Measurements from ENCODE around the gene MPL.
"Not testable (repeated sequence)": the region's sequence is repeated elsewhere in the genome, so short reads cannot be mapped to it uniquely, and the experiment has no call there.

MPL gene

DNA sequence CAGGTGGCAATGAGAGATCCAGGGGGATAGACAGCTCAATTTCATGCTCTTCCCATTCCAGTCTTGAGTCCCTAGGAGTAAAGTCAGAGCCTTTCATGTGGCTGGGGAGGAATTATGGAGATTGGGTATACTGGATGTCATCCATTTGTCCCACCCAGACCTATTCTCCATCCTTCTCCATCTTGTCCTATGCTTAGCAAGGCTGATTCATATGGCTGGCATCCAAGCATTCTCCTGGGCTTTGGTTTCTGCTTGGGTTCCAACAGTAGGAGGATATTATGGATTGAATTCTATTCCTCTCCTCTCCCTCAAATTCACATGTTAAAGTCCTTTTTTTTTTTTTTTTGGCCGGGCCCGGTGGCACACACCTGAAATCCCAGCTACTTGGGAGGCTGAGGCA is 17.3 kb downstream of the MPL start:
- DNase-seq (ENCODE audit: low read depth in 2 of 2) = no peak

DNA sequence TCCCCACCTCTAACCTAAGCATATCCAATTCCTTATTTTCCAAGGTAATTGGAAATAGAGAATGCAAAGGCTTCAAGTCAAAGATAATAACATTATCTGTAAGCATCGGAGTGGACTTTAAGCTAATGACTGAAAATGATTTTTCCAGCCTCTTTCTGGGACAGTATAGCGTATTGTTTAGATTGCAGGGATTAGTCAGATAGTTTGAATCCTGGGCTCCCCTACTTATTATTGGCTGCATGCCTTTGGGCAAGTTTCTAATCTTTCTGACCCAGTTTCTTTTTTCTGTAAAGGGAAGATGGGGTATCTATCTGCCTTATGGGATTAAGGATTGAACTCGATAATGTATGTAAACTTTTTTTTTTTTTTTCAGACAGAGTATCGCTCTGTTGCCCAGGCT is 19.6 kb downstream of the MPL start:
- DNase-seq (ENCODE audit: low read depth in 2 of 2) = no peak

DNA sequence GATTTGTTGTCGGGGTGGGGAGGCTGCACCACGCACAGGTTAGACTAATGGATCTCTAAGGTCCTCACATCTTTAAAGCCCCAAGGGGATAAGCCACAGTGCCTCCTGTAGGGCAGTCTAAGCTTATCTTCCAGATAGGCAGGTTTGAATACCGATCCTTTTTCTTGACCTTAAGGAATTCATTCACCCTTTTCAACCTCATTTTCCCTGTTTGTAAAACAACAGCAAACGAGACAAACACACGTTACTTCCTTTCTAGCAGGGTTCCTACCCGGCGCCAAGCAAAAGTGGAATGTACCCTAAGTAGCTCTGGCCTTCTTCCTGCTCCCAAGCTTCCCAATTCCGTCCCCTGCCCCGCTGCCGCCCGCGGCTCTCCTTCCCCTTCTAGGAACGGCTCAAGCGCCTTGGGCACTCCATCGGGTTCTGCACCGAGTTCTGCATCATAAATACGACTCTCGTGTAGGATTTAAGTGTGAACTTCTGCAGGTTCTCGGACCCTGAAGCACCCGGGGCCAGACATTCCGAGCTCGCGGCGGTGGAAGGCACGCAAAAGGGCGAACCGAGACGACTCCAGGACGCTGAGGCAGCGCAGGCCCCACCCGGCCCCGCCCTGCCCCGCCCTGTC is 20.6 kb downstream of the MPL start:
- no peak for DNase-seq (ENCODE audit: low read depth in 2 of 2)

DNA sequence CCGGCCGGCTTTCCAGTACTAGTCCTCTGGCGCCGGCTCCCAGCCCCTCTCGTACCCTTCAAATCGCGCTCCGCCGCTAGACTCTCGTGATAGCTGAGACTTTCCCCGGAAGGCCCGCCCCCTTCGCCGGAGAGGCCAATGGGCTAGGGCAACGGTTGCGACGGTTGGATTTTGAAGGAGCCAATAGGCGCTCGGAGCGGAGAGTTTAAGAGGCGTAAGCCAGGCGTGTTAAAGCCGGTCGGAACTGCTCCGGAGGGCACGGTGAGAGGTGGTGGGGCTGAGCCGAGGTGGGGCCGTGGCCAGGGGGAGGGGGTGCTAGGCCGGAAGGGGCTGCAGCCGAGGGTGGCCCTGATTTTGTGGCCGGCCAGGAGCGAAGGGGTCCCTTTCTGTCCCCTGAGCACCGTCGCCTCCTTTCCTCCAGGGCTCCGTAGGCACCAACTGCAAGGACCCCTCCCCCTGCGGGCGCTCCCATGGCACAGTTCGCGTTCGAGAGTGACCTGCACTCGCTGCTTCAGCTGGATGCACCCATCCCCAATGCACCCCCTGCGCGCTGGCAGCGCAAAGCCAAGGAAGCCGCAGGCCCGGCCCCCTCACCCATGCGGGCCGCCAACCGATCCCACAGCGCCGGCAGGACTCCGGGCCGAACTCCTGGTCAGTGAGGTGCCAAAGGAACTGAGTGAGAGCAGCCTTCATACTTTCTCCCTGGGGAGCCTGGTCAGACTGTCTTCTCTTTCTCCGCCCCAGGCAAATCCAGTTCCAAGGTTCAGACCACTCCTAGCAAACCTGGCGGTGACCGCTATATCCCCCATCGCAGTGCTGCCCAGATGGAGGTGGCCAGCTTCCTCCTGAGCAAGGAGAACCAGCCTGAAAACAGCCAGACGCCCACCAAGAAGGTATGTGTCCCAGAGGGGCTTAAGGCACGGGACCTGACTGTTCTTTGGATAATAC is 21.4 kb downstream of the MPL start, which contains the start of gene CDC20:
Gene CDC20, plus strand, starts transcription at position 236 of the 948 bp plus-strand sequence. Its CDS starts 235 bp downstream, at position 471.
- peak; percentile 95 to 98 for DNase-seq (ENCODE audit: low read depth in 2 of 2)

DNA sequence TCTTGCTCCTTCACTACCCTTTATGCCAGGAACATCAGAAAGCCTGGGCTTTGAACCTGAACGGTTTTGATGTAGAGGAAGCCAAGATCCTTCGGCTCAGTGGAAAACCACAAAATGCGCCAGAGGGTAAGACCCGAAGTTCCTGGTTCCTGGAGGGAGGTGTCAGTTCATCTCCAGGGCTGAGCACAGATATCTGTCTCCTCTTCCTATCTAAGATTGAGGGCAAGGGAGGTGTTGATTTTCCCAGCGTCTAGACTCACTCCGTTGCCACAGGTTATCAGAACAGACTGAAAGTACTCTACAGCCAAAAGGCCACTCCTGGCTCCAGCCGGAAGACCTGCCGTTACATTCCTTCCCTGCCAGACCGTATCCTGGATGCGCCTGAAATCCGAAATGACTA is 22.1 kb downstream of the MPL start:
- DNase-seq (ENCODE audit: low read depth in 2 of 2) = no peak

DNA sequence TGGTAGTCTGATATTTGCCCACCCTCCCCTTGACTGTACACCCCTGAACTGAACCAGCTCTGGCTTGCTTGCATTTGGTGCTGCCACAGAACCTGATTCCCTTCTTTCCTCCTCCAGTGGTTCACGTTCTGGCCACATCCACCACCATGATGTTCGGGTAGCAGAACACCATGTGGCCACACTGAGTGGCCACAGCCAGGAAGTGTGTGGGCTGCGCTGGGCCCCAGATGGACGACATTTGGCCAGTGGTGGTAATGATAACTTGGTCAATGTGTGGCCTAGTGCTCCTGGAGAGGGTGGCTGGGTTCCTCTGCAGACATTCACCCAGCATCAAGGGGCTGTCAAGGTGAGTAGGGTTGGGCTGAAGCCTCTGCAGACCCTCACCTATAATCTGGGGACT is 23.0 kb downstream of the MPL start:
- no peak for DNase-seq (ENCODE audit: low read depth in 2 of 2)

DNA sequence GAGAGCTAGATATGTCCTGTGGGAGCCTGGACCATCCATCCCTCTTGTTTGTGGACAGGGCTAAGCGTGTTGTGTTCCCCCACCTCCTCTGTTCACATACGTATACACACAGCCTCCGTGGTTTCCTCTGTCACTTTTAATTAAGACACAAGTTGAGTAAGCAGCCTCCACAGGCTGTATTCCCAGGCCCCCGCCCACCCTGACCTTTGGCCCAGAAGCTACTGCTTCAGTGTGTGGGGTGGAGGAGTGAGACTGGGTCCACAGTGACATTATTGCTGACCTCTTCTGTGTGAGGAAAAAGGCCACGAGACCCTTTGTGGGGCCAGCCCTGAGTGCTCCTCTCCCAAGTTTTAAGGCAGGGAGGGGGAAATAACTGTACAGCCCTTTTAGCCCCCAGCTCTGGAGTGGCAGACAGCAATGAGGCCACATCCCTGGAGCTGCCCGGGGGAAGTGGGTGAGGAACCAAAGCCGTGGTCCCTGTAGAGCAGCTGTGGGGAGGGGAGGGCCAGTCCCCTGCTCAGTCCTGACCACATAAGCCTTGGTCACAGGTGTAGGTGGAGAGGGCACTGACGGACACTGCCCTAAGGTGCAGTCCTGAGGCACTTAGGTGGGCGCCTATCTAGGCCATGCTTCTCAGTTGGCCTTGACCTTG is 25.8 kb downstream of the MPL start:
- no peak for DNase-seq (ENCODE audit: low read depth in 2 of 2)

DNA sequence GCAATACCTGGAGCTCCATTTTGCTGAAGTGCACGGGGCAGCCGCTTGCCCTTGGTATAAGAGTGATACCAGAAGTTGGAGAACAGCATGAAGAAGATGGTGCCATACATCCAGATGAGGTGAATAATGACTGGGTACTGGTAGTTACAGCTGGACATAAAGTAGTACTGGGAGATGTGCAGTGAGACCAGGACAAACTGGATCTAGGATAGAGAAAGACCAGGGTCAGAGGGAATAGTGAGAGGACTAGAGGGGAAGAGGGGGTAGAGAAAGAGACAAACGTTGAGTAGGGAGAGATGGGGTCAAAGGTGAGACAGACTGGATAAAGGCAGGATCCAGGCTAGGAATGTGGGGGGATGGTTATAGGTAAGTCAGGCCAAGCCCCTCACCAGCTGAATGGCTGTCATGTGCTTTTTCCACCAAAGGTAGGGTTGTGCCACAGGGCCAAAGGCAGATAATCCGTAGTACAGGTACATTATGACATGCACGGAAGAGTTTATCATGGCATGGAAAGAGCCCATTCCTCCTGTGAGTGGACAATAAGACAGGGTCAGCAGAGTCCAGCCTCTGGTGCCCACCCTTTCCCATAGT is 26.4 kb downstream of the MPL start:
- DNase-seq (ENCODE audit: low read depth in 2 of 2) = no peak

DNA sequence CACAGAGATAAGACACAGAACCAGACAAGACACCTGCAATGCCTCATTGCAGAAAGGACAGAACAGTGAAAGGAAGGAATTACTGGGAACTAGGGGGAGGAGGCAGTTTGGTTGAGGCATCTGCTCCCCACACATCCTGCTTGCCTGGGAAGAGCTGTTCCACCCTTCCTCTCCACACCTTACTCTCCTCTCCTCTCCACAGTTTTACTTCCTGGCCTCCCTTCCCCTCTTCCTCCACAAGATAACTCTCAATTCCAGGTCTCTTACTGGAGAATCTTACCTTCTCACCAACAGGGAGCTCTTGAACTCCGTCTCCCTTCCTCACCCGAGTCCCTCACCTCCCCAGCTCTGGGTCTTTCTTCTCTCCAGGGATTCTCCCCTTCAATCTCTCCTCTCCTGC is 28.1 kb downstream of the MPL start:
- DNase-seq (ENCODE audit: low read depth in 2 of 2) = no peak

DNA sequence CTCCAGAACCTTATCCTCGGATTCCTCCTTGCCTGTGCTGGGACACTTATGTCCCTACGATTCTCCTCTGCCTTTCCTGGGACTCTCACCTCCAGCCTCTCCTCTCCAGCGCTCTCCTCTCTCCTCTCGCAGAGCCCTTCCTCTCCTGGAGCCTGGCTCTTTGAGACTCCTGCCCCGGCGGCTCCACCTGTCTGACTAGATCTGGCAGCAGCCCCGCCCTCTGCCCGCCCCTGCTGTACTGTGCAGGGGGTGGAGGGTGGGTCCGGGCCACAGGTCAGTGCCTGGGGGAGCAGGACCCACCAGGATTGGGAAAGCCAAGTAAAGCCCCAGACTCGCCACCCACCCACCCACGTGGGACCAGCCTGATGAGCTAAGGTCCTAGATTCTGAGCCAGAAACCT is 28.6 kb downstream of the MPL start:
- no peak for DNase-seq (ENCODE audit: low read depth in 2 of 2)

DNA sequence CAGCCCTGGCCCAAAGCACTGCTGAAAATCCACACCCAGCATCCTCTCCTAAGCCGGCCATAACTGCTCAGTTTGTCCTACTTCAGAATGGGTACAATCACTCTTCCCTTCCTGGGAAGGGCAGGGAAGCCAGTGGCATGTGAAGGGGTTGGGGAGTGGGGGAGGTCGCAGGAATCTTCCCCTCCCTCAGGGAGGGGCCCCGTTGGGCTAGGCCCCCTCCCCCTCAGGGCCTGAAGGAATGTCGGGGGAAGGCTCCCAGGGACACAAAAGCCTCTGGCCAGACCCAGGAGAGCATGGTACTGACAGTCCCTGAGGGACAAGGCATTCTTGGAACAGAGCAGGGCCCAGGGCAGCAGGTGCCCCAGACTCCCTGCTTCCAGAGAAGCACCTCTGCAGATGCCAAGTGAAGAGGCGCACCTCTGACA is 29.0 kb downstream of the MPL start:
- no peak for DNase-seq (ENCODE audit: low read depth in 2 of 2)

DNA sequence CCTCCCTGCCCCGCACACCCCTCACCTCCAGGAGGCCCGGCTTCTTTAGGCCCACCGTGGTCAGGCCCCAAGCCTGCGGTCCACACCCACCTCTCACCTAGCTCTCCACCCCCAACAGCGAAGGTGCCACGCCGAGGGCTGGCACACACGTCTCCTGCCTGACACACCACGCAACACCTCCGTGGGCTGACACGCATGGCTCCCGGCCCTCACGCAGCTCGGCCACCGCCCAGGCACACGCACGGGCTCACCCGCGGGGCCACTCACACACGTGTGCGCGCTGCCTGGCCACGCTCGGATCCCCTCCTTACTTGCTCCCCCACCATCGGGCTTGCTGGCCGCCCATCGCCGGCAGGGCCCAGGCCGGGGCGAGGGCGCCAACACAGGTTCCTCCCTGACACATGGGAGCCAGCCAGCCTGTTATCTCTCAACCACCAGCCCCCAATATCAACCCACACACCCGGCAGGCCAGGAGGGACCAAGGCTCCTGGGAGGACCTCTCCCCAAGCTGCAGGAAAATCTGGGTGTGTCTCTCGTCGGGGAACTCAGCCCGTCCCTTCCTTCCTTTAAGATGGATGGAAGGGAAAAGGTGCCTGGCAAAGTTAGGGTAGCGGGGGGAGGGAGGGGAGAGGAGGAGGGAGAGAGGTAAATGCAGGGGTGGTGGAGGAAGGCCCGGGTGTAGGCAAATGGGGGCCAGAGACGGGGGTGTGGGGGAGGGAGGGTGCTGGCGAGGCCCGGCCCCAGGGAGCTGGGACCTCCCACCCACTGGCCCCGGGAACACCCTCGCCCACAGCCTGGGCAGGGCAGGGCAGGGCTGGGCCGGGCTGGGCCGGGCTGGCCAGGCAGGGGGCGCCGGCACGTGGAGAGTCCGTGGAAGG is 29.6 kb downstream of the MPL start:
- DNase-seq (ENCODE audit: low read depth in 2 of 2) = peak in 1 of 2 donors; percentile 27

DNA sequence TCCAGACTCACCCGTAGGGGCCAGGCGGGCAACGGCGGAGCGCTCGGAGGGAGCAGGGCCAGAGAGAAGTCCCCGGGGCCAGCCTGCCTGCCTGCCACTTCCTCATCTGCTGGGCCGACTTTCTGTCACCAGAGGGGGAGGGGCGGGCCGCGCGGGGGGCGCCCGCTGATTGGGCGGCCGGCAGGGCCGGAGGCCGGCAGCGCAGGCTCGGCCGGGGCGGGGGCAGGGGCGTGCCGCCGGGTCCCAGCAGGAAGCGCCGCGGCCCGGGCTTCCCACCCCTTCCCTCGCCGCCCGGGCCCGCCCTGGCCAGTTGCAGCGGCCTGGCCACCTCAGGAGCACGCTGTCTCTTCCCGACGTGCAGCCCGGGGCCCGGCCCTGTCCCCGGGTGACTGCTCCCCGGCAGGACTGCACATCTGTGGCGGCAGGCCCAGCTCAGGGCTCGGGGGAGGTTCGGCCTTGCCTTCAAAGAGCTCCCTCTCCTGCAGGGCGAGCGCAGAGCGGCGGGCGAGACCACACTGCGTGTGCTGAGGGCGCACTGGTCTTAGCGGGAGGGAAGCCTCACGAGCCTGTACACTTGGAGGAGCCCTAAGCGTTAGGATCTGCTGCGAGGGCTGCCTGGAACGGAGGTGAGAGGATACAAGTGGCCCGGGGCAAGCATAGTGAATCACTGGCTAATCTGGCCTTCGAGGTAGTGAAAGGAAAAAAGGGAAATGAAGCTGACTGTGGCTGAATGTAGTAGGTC is 30.5 kb downstream of the MPL start, which contains the start of gene ELOVL1:
Gene ELOVL1, minus strand, starts transcription at position 108 of the 742 bp plus-strand sequence. CDS start 2,402 bp downstream, outside the sequence.
- DNase-seq (ENCODE audit: low read depth in 2 of 2) = peak; percentile 70 to 94

DNA sequence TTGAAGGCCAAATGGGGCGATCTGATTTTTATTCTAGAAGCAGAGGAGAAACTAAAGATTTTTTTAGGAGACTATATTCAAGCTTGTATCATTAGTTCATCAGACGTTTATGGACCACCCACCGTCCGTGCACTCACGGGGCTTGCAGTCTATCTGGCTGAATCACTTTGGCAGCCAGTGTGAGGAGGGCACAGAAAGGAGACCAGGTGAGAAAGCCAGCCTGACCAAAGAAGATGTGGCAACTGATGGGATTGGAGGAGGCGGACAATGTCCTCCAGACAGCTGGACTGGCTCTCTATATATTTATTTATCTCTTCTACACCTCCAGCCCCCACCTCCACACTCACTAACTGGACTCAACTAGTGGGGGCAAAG is 31.0 kb downstream of the MPL start:
- no peak for DNase-seq (ENCODE audit: low read depth in 2 of 2)

DNA sequence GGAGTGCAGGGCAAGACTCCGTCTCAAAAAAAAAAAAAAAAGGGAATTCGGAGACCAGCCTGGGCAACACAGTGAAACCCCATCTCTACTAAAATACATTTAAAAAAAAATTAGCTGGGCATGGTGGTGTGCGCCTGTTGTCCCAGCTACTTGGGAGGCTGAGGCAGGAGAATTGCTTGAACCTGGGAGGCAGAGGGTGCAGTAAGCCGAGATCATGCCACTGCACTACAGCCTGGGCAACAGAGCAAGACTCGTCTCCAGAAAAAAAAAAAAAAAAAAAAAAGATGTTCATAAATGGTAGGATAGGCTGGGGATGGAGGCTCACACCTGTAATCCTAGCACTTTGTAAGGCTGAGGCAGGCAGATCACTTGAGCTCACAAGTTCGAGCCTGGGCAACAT is 32.2 kb downstream of the MPL start:
- not testable (repeated sequence) for DNase-seq (ENCODE audit: low read depth in 2 of 2)

DNA sequence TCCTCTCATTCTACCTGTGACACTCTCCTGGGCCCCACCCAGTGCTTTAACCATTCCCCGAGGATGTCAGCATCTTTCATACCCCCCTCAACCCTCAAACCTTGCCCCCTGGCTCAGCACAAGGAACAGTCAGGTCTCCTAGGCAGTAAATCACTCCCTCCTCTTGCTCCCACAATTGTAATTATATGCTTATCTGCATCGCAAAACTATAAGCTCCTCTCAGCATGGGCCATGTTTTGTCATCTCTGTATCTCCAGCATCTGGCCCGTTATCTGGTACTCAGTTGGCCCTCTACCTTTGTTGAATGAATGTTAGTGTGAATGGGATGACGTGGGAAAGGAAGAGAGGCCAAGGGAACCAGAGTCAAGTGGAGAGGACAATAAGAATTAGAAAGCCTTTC is 32.9 kb downstream of the MPL start:
- no peak for DNase-seq (ENCODE audit: low read depth in 2 of 2)

DNA sequence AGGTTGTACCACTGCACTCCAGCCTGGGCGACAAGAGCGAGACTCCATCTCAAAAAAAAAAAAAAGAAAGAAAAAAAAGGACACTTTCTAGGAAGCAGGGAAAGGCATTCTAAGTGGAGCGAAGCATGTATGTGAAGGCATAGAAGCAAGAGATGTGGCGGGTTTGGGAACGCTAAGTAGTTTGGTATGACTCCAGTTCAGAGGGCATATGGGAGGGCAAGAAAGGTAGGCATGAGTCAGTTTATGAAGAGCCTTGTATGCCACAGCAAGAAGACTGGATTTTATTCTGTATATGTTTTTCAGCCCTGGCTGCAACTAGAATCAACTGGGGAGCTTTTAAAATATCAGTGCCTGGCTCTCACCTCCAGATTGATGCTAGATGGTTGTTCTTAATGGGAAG is 34.6 kb downstream of the MPL start:
- DNase-seq (ENCODE audit: low read depth in 2 of 2) = no peak

DNA sequence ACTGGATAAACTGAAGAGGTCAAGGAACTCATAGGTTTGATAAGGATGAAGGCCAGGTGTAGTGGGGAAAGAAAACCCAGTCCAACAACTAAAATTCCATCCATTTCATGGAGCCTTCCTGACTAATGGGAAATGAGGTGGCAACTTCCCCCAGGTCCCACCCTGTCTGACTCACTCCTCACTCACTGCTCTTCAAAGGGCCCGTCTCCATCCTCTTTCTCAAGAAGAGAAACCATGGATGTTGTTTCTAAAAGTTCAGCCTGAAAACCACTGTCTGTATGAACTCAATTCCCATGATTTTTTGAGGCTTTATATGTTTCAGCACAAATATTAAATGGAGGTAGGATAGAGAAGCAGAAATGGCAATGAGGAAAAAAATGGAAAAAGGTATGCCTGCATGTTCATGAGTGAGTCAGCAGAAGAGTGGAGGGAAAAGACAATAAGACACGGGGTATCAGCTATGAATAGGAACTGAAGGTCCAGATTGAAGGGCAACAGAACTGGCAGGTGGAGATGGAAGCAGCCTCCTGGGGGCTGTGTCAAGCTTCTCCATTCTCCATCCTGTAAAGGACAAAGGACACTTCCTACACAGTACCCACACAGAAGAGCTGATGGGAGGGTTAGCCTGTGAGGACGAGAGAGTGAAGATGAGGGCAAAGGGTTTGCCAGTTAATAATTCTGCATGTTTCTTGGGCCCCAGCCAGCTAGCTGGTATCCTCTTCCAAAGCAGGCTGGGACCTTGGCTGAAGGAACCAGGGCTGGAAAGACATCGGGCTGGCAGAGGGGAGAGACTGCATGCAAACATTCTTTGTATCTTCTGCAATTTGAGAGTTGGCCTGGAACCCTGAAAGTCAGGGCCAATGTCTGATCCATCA is 35.7 kb downstream of the MPL start:
- DNase-seq (ENCODE audit: low read depth in 2 of 2) = no peak

DNA sequence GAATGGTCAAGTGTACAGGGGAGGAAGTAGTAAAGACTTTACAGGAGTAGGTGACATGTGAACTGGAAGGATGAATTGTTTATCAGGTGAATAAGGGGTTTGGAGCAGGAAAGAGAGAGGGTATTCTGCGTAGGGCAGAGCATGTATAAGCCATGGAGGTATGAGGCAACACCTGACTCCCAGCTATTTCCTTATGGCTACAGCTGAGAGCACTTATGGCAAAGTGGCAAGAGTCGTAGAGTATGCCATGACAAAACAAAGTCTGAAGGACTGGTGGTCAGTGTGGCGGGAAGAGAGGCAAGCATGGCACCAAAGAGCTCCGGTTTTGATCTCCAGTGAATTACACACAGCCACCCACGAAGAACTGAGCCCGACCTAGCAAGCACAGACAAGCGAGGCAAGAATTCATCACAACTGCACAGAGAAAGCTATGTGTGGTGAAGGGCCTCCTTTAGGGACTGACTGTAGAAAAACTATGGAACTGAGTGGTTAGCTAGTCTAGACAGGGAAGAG is 39.2 kb downstream of the MPL start:
- no peak for DNase-seq (ENCODE audit: low read depth in 2 of 2)
